ENCODE results near the gene CLEC3B. TPM values are rescaled to one million over a fixed set of nuclear protein-coding genes. Genes with fewer than 3 reads are reported as not detected.

CLEC3B gene
- total and polyA plus RNA-seq, 2 of the 8 experiments (the other 6 are each of a cell fraction or from before 2014, with no cell fraction given), result 0.32 TPM; not detected in 1

DNA sequence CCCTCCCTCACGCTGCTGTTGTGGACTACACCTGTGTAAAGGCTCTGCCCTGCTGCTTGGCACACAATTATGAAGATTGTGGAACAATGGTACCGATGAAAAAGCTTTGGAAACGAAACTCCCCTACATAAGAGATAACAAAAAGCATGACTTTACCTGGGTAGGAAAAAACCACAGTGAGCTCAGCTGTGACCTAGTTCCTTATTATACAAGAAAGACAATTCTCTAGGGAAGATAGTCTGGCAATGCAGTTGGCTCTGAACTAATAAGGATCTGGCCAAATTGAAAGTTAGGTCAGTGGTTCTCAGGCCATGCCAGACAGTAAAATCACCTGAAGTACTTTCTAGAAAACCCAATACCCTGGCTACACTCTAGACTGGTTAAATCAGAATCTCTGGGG is 16.1 kb downstream of the CLEC3B start (continued):
- no peak for TF ChIP-seq KDM5A (IDR thresholded peaks at IDR 0.05; ENCODE audit: low read length)
- TF ChIP-seq JUND (IDR thresholded peaks at IDR 0.05; ENCODE audit: low read length), result no peak
- TF ChIP-seq, protein P1, sequence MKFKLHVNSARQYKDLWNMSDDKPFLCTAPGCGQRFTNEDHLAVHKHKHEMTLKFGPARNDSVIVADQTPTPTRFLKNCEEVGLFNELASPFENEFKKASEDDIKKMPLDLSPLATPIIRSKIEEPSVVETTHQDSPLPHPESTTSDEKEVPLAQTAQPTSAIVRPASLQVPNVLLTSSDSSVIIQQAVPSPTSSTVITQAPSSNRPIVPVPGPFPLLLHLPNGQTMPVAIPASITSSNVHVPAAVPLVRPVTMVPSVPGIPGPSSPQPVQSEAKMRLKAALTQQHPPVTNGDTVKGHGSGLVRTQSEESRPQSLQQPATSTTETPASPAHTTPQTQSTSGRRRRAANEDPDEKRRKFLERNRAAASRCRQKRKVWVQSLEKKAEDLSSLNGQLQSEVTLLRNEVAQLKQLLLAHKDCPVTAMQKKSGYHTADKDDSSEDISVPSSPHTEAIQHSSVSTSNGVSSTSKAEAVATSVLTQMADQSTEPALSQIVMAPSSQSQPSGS (IDR thresholded peaks at IDR 0.05; ENCODE audit: low read length), result no peak
- no peak for TF ChIP-seq RFX5 (IDR thresholded peaks at IDR 0.05; ENCODE audit: borderline replicate concordance, low read depth, low read length)
